T-helper 2 cell treated with Interferon-gamma antibody and Interleukin-4, amounts not matched to agents 5 μg/mL and 100 μg/mL, for 36 hours (primary cell): ENCODE data around the gene GRIN1.

Experiments
- DNase-seq: peaks from one replicate; pipeline ENCODE4 v3.0.0; 2021; ENCODE audit warnings: low spot score
- H3K27ac Mint-ChIP-seq: one replicate; pipeline ENCODE4 v1.8.0; 2021; ENCODE audit warnings: mild to moderate bottlenecking, mixed read lengths
- H3K27me3 Mint-ChIP-seq: one replicate; pipeline ENCODE4 v1.8.0; 2021; ENCODE audit warnings: low read depth, mixed read lengths
- H3K36me3 Mint-ChIP-seq: one replicate; pipeline ENCODE4 v1.8.0; 2021; ENCODE audit warnings: low read depth, mixed read lengths
- H3K4me1 Mint-ChIP-seq: one replicate; pipeline ENCODE4 v1.8.0; 2021; ENCODE audit warnings: low read depth, mixed read lengths
- H3K4me3 Mint-ChIP-seq: one replicate; pipeline ENCODE4 v1.8.0; 2022; ENCODE audit warnings: mild to moderate bottlenecking, moderate library complexity, mixed read lengths
- H3K9me3 Mint-ChIP-seq: one replicate; pipeline ENCODE4 v1.8.0; 2021; ENCODE audit warnings: mixed read lengths

Gene GRIN1

GRCh38 chr9:137198051-137198901 is 59.3 kb downstream of the GRIN1 start:
- Mint-ChIP-seq H3K4me1 (peaks cover 12% of the 10 kb centered on the region), H3K27me3 (no peaks in the 10 kb centered on the region), H3K9me3 (no peaks in the 10 kb centered on the region), H3K4me3 (no peak overlapping the region), H3K27ac (no peak overlapping the region), H3K36me3 (peaks cover 4% of the 10 kb centered on the region)
- DNase-seq, result no peak

GRCh38 chr9:137198902-137199283 is 59.9 kb downstream of the GRIN1 start:
- Mint-ChIP-seq H3K36me3 (peaks cover 4% of the 10 kb centered on the region), H3K27me3 (no peaks in the 10 kb centered on the region), H3K9me3 (no peaks in the 10 kb centered on the region), H3K4me3 (no peak overlapping the region), H3K4me1 (peaks cover 13% of the 10 kb centered on the region), H3K27ac (no peak overlapping the region)
- DNase-seq, result no peak

GRCh38 chr9:137199411-137200121 is 60.6 kb downstream of the GRIN1 start:
- Mint-ChIP-seq H3K27me3 (no peaks in the 10 kb centered on the region), H3K9me3 (no peaks in the 10 kb centered on the region), H3K4me1 (peaks cover 18% of the 10 kb centered on the region), H3K4me3 (peak overlapping the region; percentile 83), H3K36me3 (peaks cover 4% of the 10 kb centered on the region), H3K27ac (peak overlapping the region; percentile 55)
- DNase-seq, result no peak

GRCh38 chr9:137200311-137201204 is 61.6 kb downstream of the GRIN1 start, which contains the start of gene TPRN:
TSS of gene TPRN (minus strand) at chr9:137200741. CDS start at chr9:137200711, 30 bp downstream.
- H3K9me3 Mint-ChIP-seq, result no peaks in the 10 kb centered on the region
- peaks cover 21% of the 10 kb centered on the region for H3K4me1 Mint-ChIP-seq
- peak within 1 kb of the TSS; percentile 83 for H3K4me3 Mint-ChIP-seq
- peak within 1 kb of the TSS; percentile 72 for H3K27ac Mint-ChIP-seq
- H3K36me3 Mint-ChIP-seq, result peaks cover 4% of the 10 kb centered on the region
- no peaks in the 10 kb centered on the region for H3K27me3 Mint-ChIP-seq
- peak; percentile 99 for DNase-seq

- H3K27ac Mint-ChIP-seq, result peak overlapping the region; percentile 72
- no peaks in the 10 kb centered on the region for H3K9me3 Mint-ChIP-seq
- peaks cover 4% of the 10 kb centered on the region for H3K36me3 Mint-ChIP-seq
- H3K4me3 Mint-ChIP-seq, result peak overlapping the region; percentile 82
- no peaks in the 10 kb centered on the region for H3K27me3 Mint-ChIP-seq
- no peak for DNase-seq
- H3K4me1 Mint-ChIP-seq, result peaks cover 21% of the 10 kb centered on the region
These were observed 62.4 kb downstream of the GRIN1 start for GRCh38 chr9:137201205-137201868.

- no peak for DNase-seq
- no peak overlapping the region for H3K4me3 Mint-ChIP-seq
- no peaks in the 10 kb centered on the region for H3K9me3 Mint-ChIP-seq
- H3K4me1 Mint-ChIP-seq, result peaks cover 31% of the 10 kb centered on the region
- peaks cover 9% of the 10 kb centered on the region for H3K36me3 Mint-ChIP-seq
- no peaks in the 10 kb centered on the region for H3K27me3 Mint-ChIP-seq
- no peak overlapping the region for H3K27ac Mint-ChIP-seq
These were observed 64.0 kb downstream of the GRIN1 start for GRCh38 chr9:137202966-137203365.

GRCh38 chr9:137204731-137205125 is 65.8 kb downstream of the GRIN1 start:
- H3K4me3 Mint-ChIP-seq, result peak overlapping the region; percentile 95
- no peaks in the 10 kb centered on the region for H3K9me3 Mint-ChIP-seq
- no peaks in the 10 kb centered on the region for H3K27me3 Mint-ChIP-seq
- peaks cover 12% of the 10 kb centered on the region for H3K36me3 Mint-ChIP-seq
- H3K27ac Mint-ChIP-seq, result peak overlapping the region; percentile 93
- H3K4me1 Mint-ChIP-seq, result peaks cover 29% of the 10 kb centered on the region
- no peak for DNase-seq

- H3K4me1 Mint-ChIP-seq, result peaks cover 29% of the 10 kb centered on the region
- H3K9me3 Mint-ChIP-seq, result no peaks in the 10 kb centered on the region
- peaks cover 14% of the 10 kb centered on the region for H3K36me3 Mint-ChIP-seq
- peak within 1 kb of the TSS; percentile 93 for H3K27ac Mint-ChIP-seq
- H3K27me3 Mint-ChIP-seq, result no peaks in the 10 kb centered on the region
- H3K4me3 Mint-ChIP-seq, result peak within 1 kb of the TSS; percentile 95
- DNase-seq, result peak; percentile 94
These were observed 66.4 kb downstream of the GRIN1 start, which contains the start of the genes NDOR1 and TMEM203 for GRCh38 chr9:137205126-137206069. TSS of gene NDOR1 (plus strand) at chr9:137205700. CDS start at chr9:137205778, 78 bp downstream. TSS of gene TMEM203 (minus strand) at chr9:137205648. CDS start at chr9:137205414, 234 bp downstream.

- Mint-ChIP-seq H3K9me3 (no peaks in the 10 kb centered on the region), H3K36me3 (peaks cover 14% of the 10 kb centered on the region), H3K4me3 (peak overlapping the region; percentile 95), H3K27ac (peak overlapping the region; percentile 92), H3K4me1 (peaks cover 25% of the 10 kb centered on the region), H3K27me3 (no peaks in the 10 kb centered on the region)
- no peak for DNase-seq
These were observed 67.6 kb downstream of the GRIN1 start for GRCh38 chr9:137206602-137207001.

- peaks cover 15% of the 10 kb centered on the region for H3K36me3 Mint-ChIP-seq
- no peak overlapping the region for H3K27ac Mint-ChIP-seq
- H3K9me3 Mint-ChIP-seq, result no peaks in the 10 kb centered on the region
These were observed 72.6 kb downstream of the GRIN1 start for GRCh38 chr9:137211532-137211931.

GRCh38 chr9:137212520-137212919 is 73.6 kb downstream of the GRIN1 start:
- Mint-ChIP-seq H3K4me1 (peaks cover 1% of the 10 kb centered on the region), H3K27me3 (no peaks in the 10 kb centered on the region), H3K9me3 (no peaks in the 10 kb centered on the region), H3K27ac (no peak overlapping the region), H3K36me3 (peaks cover 10% of the 10 kb centered on the region), H3K4me3 (no peak overlapping the region)
- DNase-seq, result no peak

More at GRCh38 chr9:137211532-137211931, 72.6 kb downstream of the GRIN1 start:
- Mint-ChIP-seq H3K4me1 (peaks cover 9% of the 10 kb centered on the region), H3K27me3 (no peaks in the 10 kb centered on the region), H3K4me3 (no peak overlapping the region)
- DNase-seq, result no peak
